CD4-positive, alpha-beta T cell treated with Interleukin-6 for 4 hours (primary cell): ENCODE results near the gene MT1F.

ENCODE experiments used
- DNase-seq: peaks from one replicate; pipeline ENCODE4 v3.0.0-alpha.2; 2020; ENCODE audit warnings: mixed read lengths

Gene MT1F

GRCh38 chr16:56701534-56701933, 43.8 kb downstream of the MT1F start:
- no peak for DNase-seq

GRCh38 chr16:56702836-56703235, 45.1 kb downstream of the MT1F start:
- DNase-seq, result no peak
